Measurements from ENCODE around the gene CHD3.
"Not testable (repeated sequence)": the region's sequence is repeated elsewhere in the genome, so short reads cannot be mapped to it uniquely, and the experiment has no call there.

The CHD3 gene

GRCh38 chr17:7940034-7940433 is 51.4 kb downstream of the CHD3 start:
- DNase-seq: no peak

- no peak for DNase-seq
Measured at GRCh38 chr17:7940743-7941142, 52.2 kb downstream of the CHD3 start.

- no peak for DNase-seq
Measured at GRCh38 chr17:7943291-7943690, 54.7 kb downstream of the CHD3 start.

GRCh38 chr17:7944326-7944725 is 55.7 kb downstream of the CHD3 start:
- DNase-seq: no peak

- DNase-seq: no peak
Measured at GRCh38 chr17:7945651-7946050, 57.1 kb downstream of the CHD3 start.

- DNase-seq: no peak
Measured at GRCh38 chr17:7946441-7946840, 57.9 kb downstream of the CHD3 start.

- DNase-seq: no peak
Measured at GRCh38 chr17:7947651-7948050, 59.1 kb downstream of the CHD3 start.

- no peak for DNase-seq
Measured at GRCh38 chr17:7950578-7950977, 62.0 kb downstream of the CHD3 start.

- DNase-seq: peak in 1 of 2 donors; percentile 10
Measured at GRCh38 chr17:7951143-7951792, 62.7 kb downstream of the CHD3 start.

GRCh38 chr17:7953266-7953665 is 64.7 kb downstream of the CHD3 start:
- not testable (repeated sequence) for DNase-seq

GRCh38 chr17:7955414-7956227 is 67.0 kb downstream of the CHD3 start:
- DNase-seq: no peak

GRCh38 chr17:7956228-7956965 is 67.8 kb downstream of the CHD3 start:
- no peak for DNase-seq

GRCh38 chr17:7959503-7960253 is 71.1 kb downstream of the CHD3 start:
- DNase-seq: no peak

GRCh38 chr17:7961421-7961820 is 72.8 kb downstream of the CHD3 start:
- DNase-seq: no peak
